PFSK-1 (cell line): ENCODE measurements around the gene GDPD5.

ENCODE experiments used
- POLR2AphosphoS5 ChIP-seq: IDR thresholded peaks from 2 replicates; pipeline ENCODE4 v1.6.1; 2012; ENCODE audit warnings: low read depth, mild to moderate bottlenecking, control low read depth, low read length, moderate library complexity
- SIN3A ChIP-seq: IDR thresholded peaks from 2 replicates; pipeline ENCODE4 v1.6.1; 2012; ENCODE audit warnings: mild to moderate bottlenecking, low read length, moderate library complexity, borderline replicate concordance; ENCODE audit not compliant: insufficient read depth

- no peak for TF ChIP-seq SIN3A
- no peak; the same call in 1 of the 2 replicates for TF ChIP-seq POLR2AphosphoS5
Observed at GRCh38 chr11:75558939-75559843, 33.5 kb upstream of the GDPD5 start.
